Heart right ventricle (tissue), 16 donors: ENCODE data around the gene LRRC45. TPM values are rescaled to one million over a fixed set of nuclear protein-coding genes. Genes with fewer than 3 reads are reported as not detected.

ENCODE experiments used
- ATAC-seq, 8 donors: fragments of 200-7000 bp; cut with Tn5 transposase; one replicate each; pipeline ENCODE4 v1.9.1; 2020; ENCODE audit warnings: mild to moderate bottlenecking in 8 of 8, moderate library complexity in 8 of 8, moderate number of reproducible peaks in 1 of 8
- DNase-seq, 2 donors: peaks; one replicate each; pipeline ENCODE4 v3.0.0-alpha.2; 2020
- H3K27ac ChIP-seq, 10 donors: fragments of 200-600 bp; sonication (generic) in 2 of 10; one replicate each; pipeline versions ENCODE4 v1.5.0 to v1.8.0; 2020 to 2022; ENCODE audit warnings: mild to moderate bottlenecking in 3 of 10
- H3K27me3 ChIP-seq, 7 donors: fragments of 200-600 bp; one replicate each; pipeline ENCODE4 v1.8.0; 2021 to 2022; ENCODE audit warnings: mild to moderate bottlenecking in 2 of 7
- H3K36me3 ChIP-seq, 9 donors: fragments of 200-600 bp; sonication (generic) in 1 of 9; one replicate each; pipeline versions ENCODE4 v1.5.0 to v1.8.0; 2020 to 2022; ENCODE audit warnings: mild to moderate bottlenecking in 2 of 9
- H3K4me1 ChIP-seq, 9 donors: fragments of 200-600 bp; sonication (generic) in 1 of 9; one replicate each; pipeline versions ENCODE4 v1.5.0 to v1.8.0; 2020 to 2022; ENCODE audit warnings: mild to moderate bottlenecking in 4 of 9
- H3K4me3 ChIP-seq, 10 donors: fragments of 200-600 bp; sonication (generic) in 2 of 10; one replicate each; pipeline versions ENCODE4 v1.5.0 to v1.8.0; 2020 to 2022; ENCODE audit warnings: mild to moderate bottlenecking in 7 of 10, moderate library complexity in 2 of 10
- H3K9me3 ChIP-seq, 11 donors: fragments of 200-600 bp in 10 of 11; sonication (generic) in 2 of 11; one replicate each; pipeline versions ENCODE4 v1.5.0 to v1.8.0; 2013 to 2022; ENCODE audit warnings: mild to moderate bottlenecking in 2 of 11, control low read depth in 1 of 11, moderate library complexity in 1 of 11
- CTCF ChIP-seq, 9 donors: fragments of 200-600 bp; sonication (generic) in 2 of 9; IDR thresholded peaks; one replicate each; pipeline versions ENCODE4 v1.5.0 to v1.8.0; 2021 to 2022; ENCODE audit warnings: antibody characterized with exemption in 9 of 9, mild to moderate bottlenecking in 5 of 9, moderate library complexity in 1 of 9
- WGBS, 2 donors: extraction: QIAGEN DNeasy Blood & Tissue Kit; methylation state at CpG; one replicate each; pipeline ENCODE4 v1.1.7; 2013; ENCODE audit warnings: inconsistent platforms in 1 of 2; 5-methylcytosine and 5-hydroxymethylcytosine counted together
- intact Hi-C, 10 donors: fragments of 100-400 bp; cut with DNase I; formaldehyde crosslinking; loops; one replicate each; pipeline versions ENCODE4 v1.11.1 to v1.14.2; 2022
- polyA plus RNA-seq, 2 donors: library from polyadenylated mRNA; stranded (reverse); fragments of 200-250 nt; gene quantifications; one replicate each; pipeline ENCODE4 v1.2.3, GENCODE V29; 2013
- total RNA-seq, 10 donors: library from RNA; stranded (reverse); fragmentation: NEBNext Ultra II Directional in 3 of 10; extraction: Animal tissue kit (Norgen Biotek cat#: 25700) in 3 of 10; gene quantifications; one replicate each; pipeline versions ENCODE4 v1.2.1 to v1.2.4, GENCODE V29; 2021 to 2023
- donor health status: Arrhythmogenic right ventricular cardiomyopathy.
- donor health status: ischemic (EF 13 %, LVEDD 7.1; RV severe dilation, severe dysfunction).
- donor health status: healthy with polysubstance abuse.
- donor health status: DM: no; HTN: yes; CAD: no.
- donor health status: DM: no; HTN: no; CAD: no.
- donor health status: ischemic (EF 25% LVEDD 6.9; RV normal size, moderate dysfunction).
- donor health status: ischemic (EF 25% LVEDD 5.7; RV mildly dilated, moderate dysfunction).
- donor health status: healthy.
- donor health status: DM: yes; HTN: yes; CAD: no.
- donor health status: Ischemic cardiomyopathy.
- donor health status: ischemic (EF 35%, LVEDD 5.7; RV mildly dilated, moderate dysfunction).
- donor health status: nonischemic (EF 11% LVEDD 7.7; RV severe dilation, severe dysfunction).
- donor health status: DM: yes; HTN: yes; CAD: no.
- donor health status: PGD.
- donor health status: ischemic (EF 29% LVEDD 5.4; RV normal size, mild dysfunction).
- donor health status: nonischemic (EF 23%, LVEDD 6.1; RV moderate dilation, normal function).

Gene LRRC45
- total and polyA plus RNA-seq, 12 donors, result 2.2 to 10.4 (median 3.5) TPM

GRCh38 chr17:82063424-82064415 lies 40.6 kb downstream of the LRRC45 start:
- ATAC-seq, result no peak
- H3K4me1 ChIP-seq, result peaks cover 17 to 31% (median 23%) of the 10 kb centered on the region in 9 donors
- no peaks in the 10 kb centered on the region for H3K27me3 ChIP-seq
- 81 to 84% methylated on average over 20 of the region's 20 CpGs for WGBS, 2 donors
- H3K4me3 ChIP-seq, result peak overlapping the region in 4 of 10 donors; percentile 94 to 99 (median 96)
- no peak overlapping the region for H3K27ac ChIP-seq
- intact Hi-C loops, result no loop called here
- peak in 1 of 2 donors; percentile 6 for DNase-seq
- H3K36me3 ChIP-seq, result peaks cover 0 to 55% (median 18%) of the 10 kb centered on the region in 9 donors
- TF ChIP-seq CTCF (IDR thresholded peaks at IDR 0.05), result no peak
- H3K9me3 ChIP-seq, result no peaks in the 10 kb centered on the region

- no peaks in the 10 kb centered on the region for H3K9me3 ChIP-seq
- no peak for TF ChIP-seq CTCF (IDR thresholded peaks at IDR 0.05)
- peaks cover 0 to 46% (median 14%) of the 10 kb centered on the region in 9 donors for H3K36me3 ChIP-seq
- 34 to 41% methylated on average over 35 to 36 of the region's 36 CpGs for WGBS, 2 donors
- peak overlapping the region in 9 of 10 donors; percentile 72 to 97 (median 88) for H3K27ac ChIP-seq
- no peaks in the 10 kb centered on the region for H3K27me3 ChIP-seq
- H3K4me1 ChIP-seq, result peaks cover 17 to 31% (median 23%) of the 10 kb centered on the region in 9 donors
- ATAC-seq, result peak in 1 of 8 donors; percentile 2
- no peak for DNase-seq
- intact Hi-C loops, result no loop called here
- peak overlapping the region; percentile 61 to 100 (median 94) for H3K4me3 ChIP-seq
These were observed 41.5 kb downstream of the LRRC45 start for GRCh38 chr17:82064433-82065192.

- intact Hi-C loops, result no loop called here
- peaks cover 17 to 31% (median 23%) of the 10 kb centered on the region in 9 donors for H3K4me1 ChIP-seq
- H3K9me3 ChIP-seq, result no peaks in the 10 kb centered on the region
- DNase-seq (peak in 1 of 2 donors; percentile 29), ATAC-seq (peak in 5 of 8 donors; percentile 5 to 10 (median 7))
- no peak for TF ChIP-seq CTCF (IDR thresholded peaks at IDR 0.05)
- peak overlapping the region; percentile 61 to 100 (median 94) for H3K4me3 ChIP-seq
- peaks cover 0 to 40% (median 14%) of the 10 kb centered on the region in 9 donors for H3K36me3 ChIP-seq
- WGBS, 2 donors, result 1% methylated on average over 45 to 47 of the region's 47 CpGs
- peak overlapping the region in 9 of 10 donors; percentile 72 to 97 (median 88) for H3K27ac ChIP-seq
- H3K27me3 ChIP-seq, result no peaks in the 10 kb centered on the region
These were observed 42.1 kb downstream of the LRRC45 start for GRCh38 chr17:82065193-82065637.
